Heart left ventricle (tissue), 13 donors: Measurements from ENCODE around the gene SOD1.

ENCODE experiments used
- POLR2A ChIP-seq, 2 donors: fragments of 450-650 bp; IDR thresholded peaks; one replicate each; pipeline ENCODE4 v1.6.1; 2017; ENCODE audit warnings: antibody characterized with exemption in 2 of 2, mild to moderate bottlenecking in 2 of 2, moderate library complexity in 2 of 2
- TF ChIP-seq, protein P1 (sequence below), 12 donors: fragments of 200-600 bp; sonication (generic) in 4 of 12; IDR thresholded peaks; one replicate each; pipeline versions ENCODE4 v1.5.0 to v1.8.0; 2018 to 2022; ENCODE audit warnings: antibody characterized with exemption in 12 of 12, mild to moderate bottlenecking in 5 of 12
- donor health status: ischemic (EF 13 %, LVEDD 7.1; RV severe dilation, severe dysfunction).
- donor health status: DM: no; HTN: yes; CAD: no.
- donor health status: DM: no; HTN: no; CAD: no.
- donor health status: ischemic (EF 25% LVEDD 6.9; RV normal size, moderate dysfunction).
- donor health status: ischemic (EF 25% LVEDD 5.7; RV mildly dilated, moderate dysfunction).
- donor health status: ischemic (EF 35%, LVEDD 5.7; RV mildly dilated, moderate dysfunction).
- donor health status: nonischemic (EF 11% LVEDD 7.7; RV severe dilation, severe dysfunction).
- donor health status: DM: yes; HTN: yes; CAD: no.
- donor health status: PGD.
- donor health status: ischemic (EF 29% LVEDD 5.4; RV normal size, mild dysfunction).
- donor health status: nonischemic (EF 23%, LVEDD 6.1; RV moderate dilation, normal function).

DNA sequence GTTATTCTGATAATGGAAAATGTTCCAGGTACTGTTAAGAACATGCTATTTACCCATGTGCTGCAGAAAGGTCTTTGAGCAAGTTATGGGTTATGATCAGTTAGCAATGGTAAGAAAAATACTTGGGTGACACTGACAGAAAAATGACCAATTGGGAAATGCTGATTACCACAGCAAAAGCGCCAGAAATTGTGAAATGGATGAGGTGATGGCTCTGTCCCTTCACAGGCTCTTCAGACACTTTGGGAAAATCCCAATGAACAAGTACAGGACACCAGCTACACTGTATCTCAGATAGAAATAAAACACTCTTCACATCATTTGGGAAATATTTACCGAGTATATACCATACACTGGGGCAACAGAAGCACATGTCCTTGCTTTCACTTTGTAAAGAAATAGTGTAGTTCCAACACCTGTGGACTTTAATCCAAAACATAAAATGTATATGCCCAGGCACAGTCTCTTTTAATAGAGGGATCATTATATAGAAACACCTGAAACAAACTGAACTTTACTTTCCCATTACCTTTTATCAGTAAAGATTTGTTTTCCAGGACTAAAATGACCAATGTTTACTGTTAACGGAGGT, 13.9 kb downstream of the SOD1 start:
- TF ChIP-seq, protein P1, sequence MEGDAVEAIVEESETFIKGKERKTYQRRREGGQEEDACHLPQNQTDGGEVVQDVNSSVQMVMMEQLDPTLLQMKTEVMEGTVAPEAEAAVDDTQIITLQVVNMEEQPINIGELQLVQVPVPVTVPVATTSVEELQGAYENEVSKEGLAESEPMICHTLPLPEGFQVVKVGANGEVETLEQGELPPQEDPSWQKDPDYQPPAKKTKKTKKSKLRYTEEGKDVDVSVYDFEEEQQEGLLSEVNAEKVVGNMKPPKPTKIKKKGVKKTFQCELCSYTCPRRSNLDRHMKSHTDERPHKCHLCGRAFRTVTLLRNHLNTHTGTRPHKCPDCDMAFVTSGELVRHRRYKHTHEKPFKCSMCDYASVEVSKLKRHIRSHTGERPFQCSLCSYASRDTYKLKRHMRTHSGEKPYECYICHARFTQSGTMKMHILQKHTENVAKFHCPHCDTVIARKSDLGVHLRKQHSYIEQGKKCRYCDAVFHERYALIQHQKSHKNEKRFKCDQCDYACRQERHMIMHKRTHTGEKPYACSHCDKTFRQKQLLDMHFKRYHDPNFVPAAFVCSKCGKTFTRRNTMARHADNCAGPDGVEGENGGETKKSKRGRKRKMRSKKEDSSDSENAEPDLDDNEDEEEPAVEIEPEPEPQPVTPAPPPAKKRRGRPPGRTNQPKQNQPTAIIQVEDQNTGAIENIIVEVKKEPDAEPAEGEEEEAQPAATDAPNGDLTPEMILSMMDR (IDR thresholded peaks at IDR 0.05) = no peak
- no peak for TF ChIP-seq POLR2A (IDR thresholded peaks at IDR 0.05)
